Upper lobe of left lung (tissue), 6 donors: ENCODE data around the gene MACROD2. TPM values are rescaled to one million over a fixed set of nuclear protein-coding genes. Genes with fewer than 3 reads are reported as not detected.

Source experiments
- ATAC-seq, 2 donors: fragments of 200-7000 bp; cut with Tn5 transposase; one replicate each; pipeline ENCODE4 v1.9.1; 2022; ENCODE audit warnings: mild to moderate bottlenecking in 2 of 2, moderate library complexity in 2 of 2; ENCODE audit not compliant: low FRiP score in 2 of 2
- DNase-seq, 2 donors: peaks; one replicate each; pipeline ENCODE4 v3.0.0-alpha.2; 2019 to 2020
- H3K27ac ChIP-seq, 4 donors: fragments of 200-600 bp; sonication (generic); one replicate each; pipeline ENCODE4 v1.5.1; 2016 to 2019
- H3K27me3 ChIP-seq, 4 donors: fragments of 200-600 bp; sonication (generic); one replicate each; pipeline ENCODE4 v1.5.1; 2017 to 2019
- H3K36me3 ChIP-seq, 4 donors: fragments of 200-600 bp; sonication (generic); one replicate each; pipeline ENCODE4 v1.5.1; 2016 to 2019
- H3K4me1 ChIP-seq, 4 donors: fragments of 200-600 bp; sonication (generic); one replicate each; pipeline ENCODE4 v1.5.1; 2018 to 2019
- H3K4me3 ChIP-seq, 4 donors: fragments of 200-600 bp; sonication (generic); one replicate each; pipeline ENCODE4 v1.5.1; 2017 to 2019; ENCODE audit warnings: mild to moderate bottlenecking in 2 of 4, moderate library complexity in 1 of 4
- H3K9me3 ChIP-seq, 4 donors: fragments of 200-600 bp; sonication (generic); one replicate each; pipeline ENCODE4 v1.5.1; 2018 to 2019
- CTCF ChIP-seq, 6 experiments: fragments of 450-650 bp in 4 of 6; fragments of 200-600 bp in 2 of 6; sonication (generic) in 2 of 6; IDR thresholded peaks; one replicate each; pipeline ENCODE4 v1.5.1; 2016 to 2019; ENCODE audit warnings: antibody characterized with exemption in 6 of 6
- EP300 ChIP-seq, 4 donors: sonication (generic); formaldehyde crosslinking; IDR thresholded peaks; one replicate each; pipeline ENCODE4 v1.5.1; 2017; ENCODE audit warnings: antibody characterized with exemption in 4 of 4, control low read depth in 2 of 4
- POLR2A ChIP-seq, 4 donors: fragments of 450-650 bp; IDR thresholded peaks; one replicate each; pipeline ENCODE4 v1.5.1; 2016 to 2017; ENCODE audit warnings: antibody characterized with exemption in 4 of 4, mild to moderate bottlenecking in 2 of 4
- POLR2AphosphoS5 ChIP-seq, 2 donors: sonication (generic); formaldehyde crosslinking; IDR thresholded peaks; one replicate each; pipeline ENCODE4 v1.5.1; 2017; ENCODE audit warnings: antibody characterized with exemption in 2 of 2
- WGBS, 2 donors: methylation state at CpG; one replicate each; pipeline ENCODE4 v1.1.5; 2017 to 2018; 5-methylcytosine and 5-hydroxymethylcytosine counted together
- total RNA-seq, 6 donors: library from RNA; depleted of rRNA in 4 of 6; stranded (reverse); fragments of >200 nt in 4 of 6; gene quantifications; one replicate each; pipeline versions ENCODE4 v1.1.0 to v1.2.1, GENCODE V29; 2016 to 2021
- donor health status: DM: no; HTN: no; CAD: no; lungs with moderate emphysema.
- donor health status: DM: no; HTN: yes; CAD: no; lungs with severe emphysema.

Gene MACROD2
- total RNA-seq, 6 donors from 2014 or later: 20.7 to 84.3 (median 36.3) TPM

DNA sequence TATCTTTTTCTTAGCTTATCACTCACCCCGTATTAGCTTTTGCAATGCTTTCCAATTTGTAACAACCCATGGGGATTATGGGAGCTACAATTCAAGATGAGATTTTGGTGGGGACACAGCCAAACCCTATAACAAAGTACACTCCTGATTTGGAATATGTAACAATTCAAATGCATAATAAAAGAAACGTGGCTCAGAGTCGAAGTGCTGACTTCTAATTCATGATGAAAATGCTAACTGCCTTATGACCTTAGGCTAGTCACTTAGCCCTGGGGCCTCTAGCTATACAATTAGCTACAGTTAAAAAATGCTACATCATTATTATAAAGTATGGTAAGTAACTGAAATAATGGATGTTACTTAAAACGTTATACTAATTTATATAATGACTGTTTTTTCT is 1297.1 kb downstream of the MACROD2 start:
- no peak for TF ChIP-seq POLR2AphosphoS5 (IDR thresholded peaks at IDR 0.05)
- TF ChIP-seq CTCF (IDR thresholded peaks at IDR 0.05): no peak
- TF ChIP-seq EP300 (IDR thresholded peaks at IDR 0.05): no peak
- no peak for TF ChIP-seq POLR2A (IDR thresholded peaks at IDR 0.05)

DNA sequence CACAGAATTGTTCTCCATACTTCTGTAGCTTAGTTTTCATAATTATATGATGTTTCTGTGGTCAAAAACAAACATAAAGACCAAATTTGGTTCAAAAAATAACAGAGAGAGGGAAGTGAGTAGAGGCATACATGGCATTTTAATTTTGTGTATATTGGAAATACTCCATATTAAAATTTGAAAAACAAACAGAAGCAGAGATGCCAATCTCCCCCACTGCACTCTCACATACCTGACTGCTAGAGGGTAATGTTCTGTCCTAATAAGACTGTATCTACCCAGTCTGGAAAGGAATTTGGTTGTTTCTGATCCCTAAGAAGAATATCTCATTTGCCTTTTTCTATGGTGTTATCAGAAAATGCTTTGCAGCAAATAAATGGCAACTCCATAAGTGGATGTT is 1301.1 kb downstream of the MACROD2 start:
- ATAC-seq (no peak), DNase-seq (no peak)
- no peak overlapping the region for H3K4me3 ChIP-seq
- peaks cover 0 to 7% (median 2%) of the 10 kb centered on the region in 4 donors for H3K4me1 ChIP-seq
- no peak for TF ChIP-seq EP300 (IDR thresholded peaks at IDR 0.05)
- no peaks in the 10 kb centered on the region for H3K36me3 ChIP-seq
- H3K27ac ChIP-seq: peak overlapping the region in 1 of 4 donors; percentile 27
- no peaks in the 10 kb centered on the region for H3K9me3 ChIP-seq
- H3K27me3 ChIP-seq: no peaks in the 10 kb centered on the region

More for the DNA sequence above, 1297.1 kb downstream of the MACROD2 start:
- no peaks in the 10 kb centered on the region for H3K27me3 ChIP-seq
- no peaks in the 10 kb centered on the region for H3K9me3 ChIP-seq
- peaks cover 0 to 7% (median 2%) of the 10 kb centered on the region in 4 donors for H3K4me1 ChIP-seq
- H3K4me3 ChIP-seq: no peak overlapping the region
- H3K27ac ChIP-seq: no peak overlapping the region
- no peaks in the 10 kb centered on the region for H3K36me3 ChIP-seq
- ATAC-seq: no peak
- 84 to 85% methylated on average over 4 of the region's 4 CpGs for WGBS, 2 donors
- no peak for DNase-seq

DNA sequence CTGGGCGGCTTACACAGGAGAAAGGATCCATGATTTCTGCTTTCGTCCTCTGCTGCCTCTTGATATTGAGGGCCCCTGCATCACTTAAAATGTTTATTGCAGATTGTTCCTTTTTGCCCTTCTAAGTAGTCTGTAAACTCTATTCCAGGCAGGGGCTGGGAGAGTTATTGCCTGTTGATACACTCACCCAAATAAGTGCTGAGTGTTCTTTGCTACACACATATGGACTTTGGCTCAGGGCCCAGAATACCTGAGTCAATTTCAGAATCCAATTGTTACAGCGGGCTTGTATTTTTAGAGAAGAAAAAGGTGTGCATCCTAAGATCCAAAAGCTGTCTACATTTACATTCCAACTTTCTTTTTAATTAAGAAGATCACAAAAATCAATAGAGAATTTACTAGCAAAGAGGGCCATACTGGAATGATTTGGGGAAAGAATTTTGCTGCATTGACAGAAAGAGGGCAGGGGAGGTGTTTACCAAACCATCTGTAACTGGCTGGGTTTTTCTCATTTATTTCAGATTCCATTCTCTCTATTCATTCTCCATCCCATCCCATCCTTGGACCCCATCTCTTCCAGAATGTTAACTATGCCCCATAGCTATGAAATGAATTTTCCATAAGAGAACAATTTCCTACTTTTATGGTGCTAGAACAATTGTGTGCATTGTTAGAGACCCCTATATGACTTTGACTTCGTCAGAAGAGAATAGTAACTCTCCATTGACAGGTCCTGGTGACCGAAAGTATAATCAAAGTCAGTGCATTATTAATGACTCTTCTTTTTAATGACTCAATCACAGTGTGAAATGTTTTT is 1302.0 kb downstream of the MACROD2 start:
- Histone ChIP-seq H3K4me3 (no peak overlapping the region), H3K4me1 (peaks cover 0 to 7% (median 2%) of the 10 kb centered on the region in 4 donors), H3K27me3 (no peaks in the 10 kb centered on the region), H3K36me3 (no peaks in the 10 kb centered on the region), H3K27ac (peak overlapping the region in 1 of 4 donors; percentile 27), H3K9me3 (no peaks in the 10 kb centered on the region)
- DNase-seq: peak in 1 of 2 donors; percentile 70
- TF ChIP-seq POLR2AphosphoS5 (IDR thresholded peaks at IDR 0.05) (no peak), EP300 (IDR thresholded peaks at IDR 0.05) (peak in 1 of 4 donors; percentile 30), CTCF (IDR thresholded peaks at IDR 0.05) (no peak), POLR2A (IDR thresholded peaks at IDR 0.05) (no peak)
- peak; percentile 34 to 37 for ATAC-seq
- 65 to 76% methylated on average over 5 of the region's 5 CpGs for WGBS, 2 donors

DNA sequence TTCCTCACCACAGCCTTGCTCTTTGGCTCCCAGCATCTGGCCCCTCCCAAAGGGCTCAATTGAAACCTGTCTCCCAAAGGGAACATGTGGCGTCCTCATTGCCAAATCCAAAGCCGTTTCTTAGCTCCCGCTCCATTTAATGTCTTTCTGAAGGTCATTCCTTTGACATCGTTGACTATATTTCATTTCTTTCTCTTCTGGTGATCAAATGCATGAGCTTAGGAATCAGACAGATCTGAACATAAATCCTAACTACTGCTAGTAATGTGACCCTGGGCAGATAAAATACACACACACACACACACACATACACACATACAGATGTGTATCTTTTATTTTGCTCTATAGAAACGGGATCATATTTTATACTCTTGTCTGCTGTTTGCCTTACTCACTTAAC is 1306.8 kb downstream of the MACROD2 start:
- no peak for TF ChIP-seq CTCF (IDR thresholded peaks at IDR 0.05)
- DNase-seq (no peak), ATAC-seq (no peak)
- H3K4me3 ChIP-seq: no peak overlapping the region
- H3K36me3 ChIP-seq: no peaks in the 10 kb centered on the region
- H3K27me3 ChIP-seq: no peaks in the 10 kb centered on the region
- no peak overlapping the region for H3K27ac ChIP-seq
- WGBS, 2 donors: 89 to 91% methylated on average over 5 of the region's 5 CpGs
- no peaks in the 10 kb centered on the region for H3K4me1 ChIP-seq
- no peaks in the 10 kb centered on the region for H3K9me3 ChIP-seq

DNA sequence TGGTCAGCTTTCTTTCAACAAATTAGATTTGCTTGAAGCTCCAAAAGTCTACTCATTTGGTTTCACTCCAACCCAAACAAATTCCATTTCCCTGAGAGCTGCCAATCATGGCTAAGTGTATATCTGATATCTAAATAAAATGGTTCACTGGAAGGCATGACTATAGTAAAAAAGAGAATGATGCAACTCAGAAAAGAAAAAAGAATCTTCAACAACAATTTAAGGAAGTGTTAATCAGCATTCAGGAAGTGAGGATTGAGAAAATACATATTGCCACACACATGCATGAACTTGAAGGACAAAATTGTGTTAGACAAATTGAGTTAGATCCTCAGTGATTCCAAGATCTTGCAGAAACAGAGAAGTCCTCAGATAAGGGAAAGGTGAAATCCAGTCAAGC is 1315.0 kb downstream of the MACROD2 start:
- Histone ChIP-seq H3K36me3 (no peaks in the 10 kb centered on the region), H3K27ac (no peak overlapping the region), H3K4me1 (no peaks in the 10 kb centered on the region), H3K27me3 (no peaks in the 10 kb centered on the region), H3K9me3 (no peaks in the 10 kb centered on the region), H3K4me3 (no peak overlapping the region)
- no peak for DNase-seq
- TF ChIP-seq POLR2AphosphoS5 (IDR thresholded peaks at IDR 0.05) (no peak), POLR2A (IDR thresholded peaks at IDR 0.05) (no peak)
- ATAC-seq: peak in 1 of 2 donors; percentile 26

- 73 to 81% methylated on average over 1 of the region's 1 CpG for WGBS, 2 donors
- no peak for ATAC-seq
- no peak for DNase-seq
- no peak overlapping the region for H3K4me3 ChIP-seq
- no peaks in the 10 kb centered on the region for H3K9me3 ChIP-seq
- TF ChIP-seq EP300 (IDR thresholded peaks at IDR 0.05): no peak
- no peak for TF ChIP-seq POLR2AphosphoS5 (IDR thresholded peaks at IDR 0.05)
- no peak for TF ChIP-seq CTCF (IDR thresholded peaks at IDR 0.05)
- TF ChIP-seq POLR2A (IDR thresholded peaks at IDR 0.05): no peak
- H3K27me3 ChIP-seq: no peaks in the 10 kb centered on the region
- no peaks in the 10 kb centered on the region for H3K36me3 ChIP-seq
- H3K4me1 ChIP-seq: no peaks in the 10 kb centered on the region
- no peak overlapping the region for H3K27ac ChIP-seq
These were observed 1321.2 kb downstream of the MACROD2 start for GRCh38 chr20:15316556-15316955.
